Measurements from ENCODE around the gene ZNF44. TPM values are rescaled to one million over a fixed set of nuclear protein-coding genes. Genes with fewer than 3 reads are reported as not detected.

The ZNF44 gene
- total and polyA plus RNA-seq, 2 of the 13 experiments (the other 11 are each of a cell fraction or from before 2014, with no cell fraction given): 6.9 to 15.7 TPM

DNA sequence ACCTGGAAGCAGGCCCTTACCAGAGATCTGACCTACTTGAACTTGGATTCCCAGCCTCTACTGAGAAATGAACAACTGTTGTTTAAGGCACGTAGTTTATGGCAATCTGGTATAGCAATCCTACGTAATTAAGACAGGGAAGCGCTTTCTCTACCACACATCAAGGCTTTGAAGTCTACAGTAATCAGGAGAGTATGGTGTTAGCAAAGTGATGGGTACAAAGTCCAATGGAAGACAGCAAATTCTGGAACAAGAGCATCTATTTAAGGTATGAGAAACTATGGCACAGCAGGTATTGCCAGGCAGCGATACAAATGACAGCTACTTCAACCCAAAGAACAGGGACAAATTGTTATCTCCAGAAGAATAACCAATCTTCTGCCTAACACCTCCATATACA lies 35.7 kb upstream of the ZNF44 start (continued):
- TF ChIP-seq MZF1 (CRISPR knock-in tag; IDR thresholded peaks at IDR 0.05; ENCODE audit: borderline replicate concordance): no peak
- TF ChIP-seq, protein P1, sequence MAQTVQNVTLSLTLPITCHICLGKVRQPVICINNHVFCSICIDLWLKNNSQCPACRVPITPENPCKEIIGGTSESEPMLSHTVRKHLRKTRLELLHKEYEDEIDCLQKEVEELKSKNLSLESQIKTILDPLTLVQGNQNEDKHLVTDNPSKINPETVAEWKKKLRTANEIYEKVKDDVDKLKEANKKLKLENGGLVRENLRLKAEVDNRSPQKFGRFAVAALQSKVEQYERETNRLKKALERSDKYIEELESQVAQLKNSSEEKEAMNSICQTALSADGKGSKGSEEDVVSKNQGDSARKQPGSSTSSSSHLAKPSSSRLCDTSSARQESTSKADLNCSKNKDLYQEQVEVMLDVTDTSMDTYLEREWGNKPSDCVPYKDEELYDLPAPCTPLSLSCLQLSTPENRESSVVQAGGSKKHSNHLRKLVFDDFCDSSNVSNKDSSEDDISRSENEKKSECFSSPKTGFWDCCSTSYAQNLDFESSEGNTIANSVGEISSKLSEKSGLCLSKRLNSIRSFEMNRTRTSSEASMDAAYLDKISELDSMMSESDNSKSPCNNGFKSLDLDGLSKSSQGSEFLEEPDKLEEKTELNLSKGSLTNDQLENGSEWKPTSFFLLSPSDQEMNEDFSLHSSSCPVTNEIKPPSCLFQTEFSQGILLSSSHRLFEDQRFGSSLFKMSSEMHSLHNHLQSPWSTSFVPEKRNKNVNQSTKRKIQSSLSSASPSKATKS (CRISPR knock-in tag; IDR thresholded peaks at IDR 0.05): no peak
- TF ChIP-seq JARID2 (CRISPR knock-in tag; IDR thresholded peaks at IDR 0.05; ENCODE audit: insufficient replicate concordance): no peak
- TF ChIP-seq, protein P2, sequence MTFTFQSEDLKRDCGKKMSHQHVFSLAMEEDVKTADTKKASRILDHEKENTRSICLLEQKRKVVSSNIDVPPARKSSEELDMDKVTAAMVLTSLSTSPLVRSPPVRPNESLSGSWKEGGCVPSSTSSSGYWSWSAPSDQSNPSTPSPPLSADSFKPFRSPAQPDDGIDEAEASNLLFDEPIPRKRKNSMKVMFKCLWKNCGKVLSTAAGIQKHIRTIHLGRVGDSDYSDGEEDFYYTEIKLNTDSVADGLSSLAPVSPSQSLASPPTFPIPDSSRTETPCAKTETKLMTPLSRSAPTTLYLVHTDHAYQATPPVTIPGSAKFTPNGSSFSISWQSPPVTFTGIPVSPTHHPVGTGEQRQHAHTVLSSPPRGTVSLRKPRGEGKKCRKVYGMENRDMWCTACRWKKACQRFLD (CRISPR knock-in tag; IDR thresholded peaks at IDR 0.05; ENCODE audit: borderline replicate concordance): no peak
- TF ChIP-seq, protein P3, sequence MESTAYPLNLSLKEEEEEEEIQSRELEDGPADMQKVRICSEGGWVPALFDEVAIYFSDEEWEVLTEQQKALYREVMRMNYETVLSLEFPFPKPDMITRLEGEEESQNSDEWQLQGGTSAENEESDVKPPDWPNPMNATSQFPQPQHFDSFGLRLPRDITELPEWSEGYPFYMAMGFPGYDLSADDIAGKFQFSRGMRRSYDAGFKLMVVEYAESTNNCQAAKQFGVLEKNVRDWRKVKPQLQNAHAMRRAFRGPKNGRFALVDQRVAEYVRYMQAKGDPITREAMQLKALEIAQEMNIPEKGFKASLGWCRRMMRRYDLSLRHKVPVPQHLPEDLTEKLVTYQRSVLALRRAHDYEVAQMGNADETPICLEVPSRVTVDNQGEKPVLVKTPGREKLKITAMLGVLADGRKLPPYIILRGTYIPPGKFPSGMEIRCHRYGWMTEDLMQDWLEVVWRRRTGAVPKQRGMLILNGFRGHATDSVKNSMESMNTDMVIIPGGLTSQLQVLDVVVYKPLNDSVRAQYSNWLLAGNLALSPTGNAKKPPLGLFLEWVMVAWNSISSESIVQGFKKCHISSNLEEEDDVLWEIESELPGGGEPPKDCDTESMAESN (CRISPR knock-in tag; conservative IDR thresholded peaks at IDR 0.05): no peak; the same call in 1 of the 2 replicates
- TF ChIP-seq PRMT3 (CRISPR knock-in tag; IDR thresholded peaks at IDR 0.05; ENCODE audit: borderline replicate concordance, low read depth): no peak
- no peak for TF ChIP-seq ZNF562 (CRISPR knock-in tag; IDR thresholded peaks at IDR 0.05; ENCODE audit: borderline replicate concordance)
- TF ChIP-seq PAF1 (CRISPR knock-in tag; IDR thresholded peaks at IDR 0.05): no peak
- TF ChIP-seq TOE1 (CRISPR knock-in tag; IDR thresholded peaks at IDR 0.05): no peak
- TF ChIP-seq, protein P4, sequence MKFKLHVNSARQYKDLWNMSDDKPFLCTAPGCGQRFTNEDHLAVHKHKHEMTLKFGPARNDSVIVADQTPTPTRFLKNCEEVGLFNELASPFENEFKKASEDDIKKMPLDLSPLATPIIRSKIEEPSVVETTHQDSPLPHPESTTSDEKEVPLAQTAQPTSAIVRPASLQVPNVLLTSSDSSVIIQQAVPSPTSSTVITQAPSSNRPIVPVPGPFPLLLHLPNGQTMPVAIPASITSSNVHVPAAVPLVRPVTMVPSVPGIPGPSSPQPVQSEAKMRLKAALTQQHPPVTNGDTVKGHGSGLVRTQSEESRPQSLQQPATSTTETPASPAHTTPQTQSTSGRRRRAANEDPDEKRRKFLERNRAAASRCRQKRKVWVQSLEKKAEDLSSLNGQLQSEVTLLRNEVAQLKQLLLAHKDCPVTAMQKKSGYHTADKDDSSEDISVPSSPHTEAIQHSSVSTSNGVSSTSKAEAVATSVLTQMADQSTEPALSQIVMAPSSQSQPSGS (CRISPR knock-in tag; IDR thresholded peaks at IDR 0.05): no peak
- TF ChIP-seq CC2D1A (CRISPR knock-in tag; IDR thresholded peaks at IDR 0.05): no peak
- TF ChIP-seq ZNF138 (CRISPR knock-in tag; IDR thresholded peaks at IDR 0.05; ENCODE audit: low read depth): no peak
- no peak for TF ChIP-seq RBAK (CRISPR knock-in tag; IDR thresholded peaks at IDR 0.05)
- TF ChIP-seq TEAD3 (CRISPR knock-in tag; optimal IDR thresholded peaks at IDR 0.05; ENCODE audit: borderline replicate concordance): peak; percentile 61
- no peak for TF ChIP-seq TAF1 (CRISPR knock-in tag; IDR thresholded peaks at IDR 0.05)
- TF ChIP-seq, protein P5, sequence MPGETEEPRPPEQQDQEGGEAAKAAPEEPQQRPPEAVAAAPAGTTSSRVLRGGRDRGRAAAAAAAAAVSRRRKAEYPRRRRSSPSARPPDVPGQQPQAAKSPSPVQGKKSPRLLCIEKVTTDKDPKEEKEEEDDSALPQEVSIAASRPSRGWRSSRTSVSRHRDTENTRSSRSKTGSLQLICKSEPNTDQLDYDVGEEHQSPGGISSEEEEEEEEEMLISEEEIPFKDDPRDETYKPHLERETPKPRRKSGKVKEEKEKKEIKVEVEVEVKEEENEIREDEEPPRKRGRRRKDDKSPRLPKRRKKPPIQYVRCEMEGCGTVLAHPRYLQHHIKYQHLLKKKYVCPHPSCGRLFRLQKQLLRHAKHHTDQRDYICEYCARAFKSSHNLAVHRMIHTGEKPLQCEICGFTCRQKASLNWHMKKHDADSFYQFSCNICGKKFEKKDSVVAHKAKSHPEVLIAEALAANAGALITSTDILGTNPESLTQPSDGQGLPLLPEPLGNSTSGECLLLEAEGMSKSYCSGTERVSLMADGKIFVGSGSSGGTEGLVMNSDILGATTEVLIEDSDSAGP (CRISPR knock-in tag; IDR thresholded peaks at IDR 0.05; ENCODE audit: borderline replicate concordance): no peak
- no peak for TF ChIP-seq RAD21 (CRISPR knock-in tag; IDR thresholded peaks at IDR 0.05)
- no peak for TF ChIP-seq WIZ (CRISPR knock-in tag; IDR thresholded peaks at IDR 0.05)
- 0 out of 2 replicates have a peak, but pooled peaks have one; percentile 14 for TF ChIP-seq NFIC (IDR thresholded peaks at IDR 0.05; ENCODE audit: low read length)
- no peak for TF ChIP-seq ZNF251 (CRISPR knock-in tag; IDR thresholded peaks at IDR 0.05)
- TF ChIP-seq ZNF546 (CRISPR knock-in tag; conservative IDR thresholded peaks at IDR 0.05): no peak
- TF ChIP-seq HOXA3 (CRISPR knock-in tag; IDR thresholded peaks at IDR 0.05): no peak
- TF ChIP-seq DNMT3B (CRISPR knock-in tag; conservative IDR thresholded peaks at IDR 0.05): no peak
- no peak for TF ChIP-seq ZNF614 (CRISPR knock-in tag; IDR thresholded peaks at IDR 0.05; ENCODE audit: borderline replicate concordance)

All from HepG2 (cell line).